ENCODE measurements around the gene MIB1.

DNA sequence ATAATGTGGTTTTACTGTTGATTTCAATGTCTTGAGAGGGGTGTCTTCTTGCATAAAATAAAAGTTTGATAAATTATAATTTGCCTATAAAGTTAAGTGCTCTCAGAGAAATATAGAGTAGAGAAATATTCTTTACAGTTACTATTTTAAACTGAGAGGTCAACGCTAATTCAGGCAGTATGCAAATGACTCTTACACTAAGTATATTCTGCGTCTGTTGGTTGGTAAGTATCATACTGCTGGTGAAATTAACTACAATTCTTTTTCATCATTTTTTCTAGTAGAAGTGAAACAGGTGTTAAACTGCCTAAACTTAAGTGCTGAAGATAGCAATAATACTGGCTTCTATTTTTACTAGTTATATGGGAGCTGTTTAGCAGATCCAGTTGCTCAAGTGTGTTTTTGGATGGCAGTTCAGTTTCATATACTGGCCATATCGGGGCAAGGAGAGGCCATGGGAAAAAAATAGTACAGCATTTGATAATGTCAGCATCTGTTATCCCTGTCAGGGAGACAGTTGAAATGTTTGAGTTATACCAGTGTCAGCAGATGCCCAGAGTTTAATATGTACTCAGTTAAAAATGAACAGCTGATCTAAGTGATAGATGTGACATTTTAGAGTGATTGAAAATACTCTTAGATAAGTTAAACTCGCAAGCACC lies 86.2 kb downstream of the MIB1 start:
- TF ChIP-seq EGR1 (IDR thresholded peaks at IDR 0.05; ENCODE audit: borderline replicate concordance in 1 of 2, low read depth in 2 of 2, low read length in 2 of 2) (no peak), NFIC (IDR thresholded peaks at IDR 0.05; ENCODE audit: low read depth, low read length) (no peak), KDM1A (IDR thresholded peaks at IDR 0.05; ENCODE audit: borderline replicate concordance) (no peak), CBX3 (IDR thresholded peaks at IDR 0.05; ENCODE audit: borderline replicate concordance, low read depth) (no peak), YY1 (IDR thresholded peaks at IDR 0.05; ENCODE audit: low read depth, low read length) (no peak), POLR2AphosphoS5 (IDR thresholded peaks at IDR 0.05; ENCODE audit: low read length) (no peak), ZZZ3 (IDR thresholded peaks at IDR 0.05; ENCODE audit: control insufficient read depth, insufficient read length, low read depth) (no peak), TAF1 (IDR thresholded peaks at IDR 0.05; ENCODE audit: borderline replicate concordance, low read depth, low read length) (no peak)
- TF ChIP-seq, protein P1, sequence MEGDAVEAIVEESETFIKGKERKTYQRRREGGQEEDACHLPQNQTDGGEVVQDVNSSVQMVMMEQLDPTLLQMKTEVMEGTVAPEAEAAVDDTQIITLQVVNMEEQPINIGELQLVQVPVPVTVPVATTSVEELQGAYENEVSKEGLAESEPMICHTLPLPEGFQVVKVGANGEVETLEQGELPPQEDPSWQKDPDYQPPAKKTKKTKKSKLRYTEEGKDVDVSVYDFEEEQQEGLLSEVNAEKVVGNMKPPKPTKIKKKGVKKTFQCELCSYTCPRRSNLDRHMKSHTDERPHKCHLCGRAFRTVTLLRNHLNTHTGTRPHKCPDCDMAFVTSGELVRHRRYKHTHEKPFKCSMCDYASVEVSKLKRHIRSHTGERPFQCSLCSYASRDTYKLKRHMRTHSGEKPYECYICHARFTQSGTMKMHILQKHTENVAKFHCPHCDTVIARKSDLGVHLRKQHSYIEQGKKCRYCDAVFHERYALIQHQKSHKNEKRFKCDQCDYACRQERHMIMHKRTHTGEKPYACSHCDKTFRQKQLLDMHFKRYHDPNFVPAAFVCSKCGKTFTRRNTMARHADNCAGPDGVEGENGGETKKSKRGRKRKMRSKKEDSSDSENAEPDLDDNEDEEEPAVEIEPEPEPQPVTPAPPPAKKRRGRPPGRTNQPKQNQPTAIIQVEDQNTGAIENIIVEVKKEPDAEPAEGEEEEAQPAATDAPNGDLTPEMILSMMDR (IDR thresholded peaks at IDR 0.05 in 2 of 3, conservative IDR thresholded peaks at IDR 0.05 in 1 of 3; ENCODE audit: control insufficient read depth in 2 of 3, extremely low read depth in 1 of 3, insufficient read depth in 1 of 3, low read depth in 3 of 3, low read length in 3 of 3) = no peak
- TF ChIP-seq, protein P2, sequence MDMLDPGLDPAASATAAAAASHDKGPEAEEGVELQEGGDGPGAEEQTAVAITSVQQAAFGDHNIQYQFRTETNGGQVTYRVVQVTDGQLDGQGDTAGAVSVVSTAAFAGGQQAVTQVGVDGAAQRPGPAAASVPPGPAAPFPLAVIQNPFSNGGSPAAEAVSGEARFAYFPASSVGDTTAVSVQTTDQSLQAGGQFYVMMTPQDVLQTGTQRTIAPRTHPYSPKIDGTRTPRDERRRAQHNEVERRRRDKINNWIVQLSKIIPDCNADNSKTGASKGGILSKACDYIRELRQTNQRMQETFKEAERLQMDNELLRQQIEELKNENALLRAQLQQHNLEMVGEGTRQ (IDR thresholded peaks at IDR 0.05; ENCODE audit: borderline replicate concordance, low read depth, low read length) = no peak
- TF ChIP-seq, protein P3, sequence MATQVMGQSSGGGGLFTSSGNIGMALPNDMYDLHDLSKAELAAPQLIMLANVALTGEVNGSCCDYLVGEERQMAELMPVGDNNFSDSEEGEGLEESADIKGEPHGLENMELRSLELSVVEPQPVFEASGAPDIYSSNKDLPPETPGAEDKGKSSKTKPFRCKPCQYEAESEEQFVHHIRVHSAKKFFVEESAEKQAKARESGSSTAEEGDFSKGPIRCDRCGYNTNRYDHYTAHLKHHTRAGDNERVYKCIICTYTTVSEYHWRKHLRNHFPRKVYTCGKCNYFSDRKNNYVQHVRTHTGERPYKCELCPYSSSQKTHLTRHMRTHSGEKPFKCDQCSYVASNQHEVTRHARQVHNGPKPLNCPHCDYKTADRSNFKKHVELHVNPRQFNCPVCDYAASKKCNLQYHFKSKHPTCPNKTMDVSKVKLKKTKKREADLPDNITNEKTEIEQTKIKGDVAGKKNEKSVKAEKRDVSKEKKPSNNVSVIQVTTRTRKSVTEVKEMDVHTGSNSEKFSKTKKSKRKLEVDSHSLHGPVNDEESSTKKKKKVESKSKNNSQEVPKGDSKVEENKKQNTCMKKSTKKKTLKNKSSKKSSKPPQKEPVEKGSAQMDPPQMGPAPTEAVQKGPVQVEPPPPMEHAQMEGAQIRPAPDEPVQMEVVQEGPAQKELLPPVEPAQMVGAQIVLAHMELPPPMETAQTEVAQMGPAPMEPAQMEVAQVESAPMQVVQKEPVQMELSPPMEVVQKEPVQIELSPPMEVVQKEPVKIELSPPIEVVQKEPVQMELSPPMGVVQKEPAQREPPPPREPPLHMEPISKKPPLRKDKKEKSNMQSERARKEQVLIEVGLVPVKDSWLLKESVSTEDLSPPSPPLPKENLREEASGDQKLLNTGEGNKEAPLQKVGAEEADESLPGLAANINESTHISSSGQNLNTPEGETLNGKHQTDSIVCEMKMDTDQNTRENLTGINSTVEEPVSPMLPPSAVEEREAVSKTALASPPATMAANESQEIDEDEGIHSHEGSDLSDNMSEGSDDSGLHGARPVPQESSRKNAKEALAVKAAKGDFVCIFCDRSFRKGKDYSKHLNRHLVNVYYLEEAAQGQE (IDR thresholded peaks at IDR 0.05; ENCODE audit: low read depth, low read length) = no peak
